Ishikawa (cell line): ENCODE results near the gene ZNF592.

Experiments used
- CEBPB ChIP-seq: IDR thresholded peaks from 2 replicates; pipeline ENCODE4 v1.6.1; 2012
- CREB1 ChIP-seq: IDR thresholded peaks from 2 replicates; pipeline ENCODE4 v1.6.1; 2012; ENCODE audit warnings: low read depth
- EGR1 ChIP-seq: IDR thresholded peaks from 2 replicates; pipeline ENCODE4 v1.6.1; 2012
- EP300 ChIP-seq: IDR thresholded peaks from 2 replicates; pipeline ENCODE4 v1.6.1; 2012; ENCODE audit warnings: borderline replicate concordance
- FOXM1 ChIP-seq: IDR thresholded peaks from 2 replicates; pipeline ENCODE4 v1.6.1; 2012; ENCODE audit warnings: low read depth, borderline replicate concordance
- MAX ChIP-seq: IDR thresholded peaks from 2 replicates; pipeline ENCODE4 v1.6.1; 2012
- NFIC ChIP-seq: IDR thresholded peaks from 2 replicates; pipeline ENCODE4 v1.6.1; 2012
- RAD21 ChIP-seq: IDR thresholded peaks from 2 replicates; pipeline ENCODE4 v1.6.1; 2012; ENCODE audit warnings: low read depth
- REST ChIP-seq: IDR thresholded peaks from 2 replicates; pipeline ENCODE4 v1.6.1; 2012; ENCODE audit warnings: low read depth, mild to moderate bottlenecking
- TAF1 ChIP-seq: IDR thresholded peaks from 2 replicates; pipeline ENCODE4 v1.6.1; 2012; ENCODE audit warnings: low read depth, mild to moderate bottlenecking
- TCF12 ChIP-seq: IDR thresholded peaks from 2 replicates; pipeline ENCODE4 v1.6.1; 2012; ENCODE audit warnings: low read depth
- TEAD4 ChIP-seq: IDR thresholded peaks from 2 replicates; pipeline ENCODE4 v1.6.1; 2012
- USF1 ChIP-seq: IDR thresholded peaks from 2 replicates; pipeline ENCODE4 v1.6.1; 2012
- YY1 ChIP-seq: IDR thresholded peaks from 2 replicates; pipeline ENCODE4 v1.6.1; 2012; ENCODE audit warnings: low read depth
- ZBTB7A ChIP-seq: IDR thresholded peaks from 2 replicates; pipeline ENCODE4 v1.6.1; 2012; ENCODE audit warnings: low read depth

Gene ZNF592

GRCh38 chr15:84818261-84819131 lies 70.1 kb downstream of the ZNF592 start:
- TF ChIP-seq USF1 (peak; percentile 82), RAD21 (no peak), MAX (peak; percentile 45; the same call in 1 of the 2 replicates)

- TF ChIP-seq TEAD4, result no peak
- TF ChIP-seq USF1, result no peak
- TF ChIP-seq MAX, result no peak
- no peak for TF ChIP-seq CREB1
- no peak for TF ChIP-seq ZBTB7A
- TF ChIP-seq TCF12, result no peak
- TF ChIP-seq YY1, result no peak
- TF ChIP-seq TAF1, result no peak
Observed at GRCh38 chr15:84819291-84819768, 70.9 kb downstream of the ZNF592 start.

- TF ChIP-seq TEAD4 (no peak), USF1 (no peak), CEBPB (no peak), REST (no peak), RAD21 (no peak), EP300 (no peak), TCF12 (no peak), YY1 (no peak), EGR1 (no peak), ZBTB7A (no peak)
Observed at GRCh38 chr15:84819791-84820190, 71.4 kb downstream of the ZNF592 start.

GRCh38 chr15:84821501-84822021 lies 73.2 kb downstream of the ZNF592 start:
- no peak for TF ChIP-seq TAF1
- TF ChIP-seq EGR1, result no peak
- TF ChIP-seq ZBTB7A, result no peak
- no peak for TF ChIP-seq RAD21
- no peak for TF ChIP-seq YY1
- TF ChIP-seq EP300, result no peak
- TF ChIP-seq MAX, result no peak
- TF ChIP-seq CREB1, result no peak
- TF ChIP-seq TEAD4, result no peak
- no peak for TF ChIP-seq REST
- TF ChIP-seq CEBPB, result no peak
- no peak for TF ChIP-seq NFIC
- no peak for TF ChIP-seq FOXM1
- TF ChIP-seq USF1, result no peak
- TF ChIP-seq TCF12, result no peak

GRCh38 chr15:84822653-84823281 lies 74.4 kb downstream of the ZNF592 start:
- no peak for TF ChIP-seq EGR1
- no peak for TF ChIP-seq CEBPB
- no peak for TF ChIP-seq YY1
- TF ChIP-seq MAX, result no peak
